ENCODE measurements around the gene MYCT1. TPM values are rescaled to one million over a fixed set of nuclear protein-coding genes. Genes with fewer than 3 reads are reported as not detected.

The MYCT1 gene
- total RNA-seq: under 0.01 and 3.6 TPM in 2 replicates

DNA sequence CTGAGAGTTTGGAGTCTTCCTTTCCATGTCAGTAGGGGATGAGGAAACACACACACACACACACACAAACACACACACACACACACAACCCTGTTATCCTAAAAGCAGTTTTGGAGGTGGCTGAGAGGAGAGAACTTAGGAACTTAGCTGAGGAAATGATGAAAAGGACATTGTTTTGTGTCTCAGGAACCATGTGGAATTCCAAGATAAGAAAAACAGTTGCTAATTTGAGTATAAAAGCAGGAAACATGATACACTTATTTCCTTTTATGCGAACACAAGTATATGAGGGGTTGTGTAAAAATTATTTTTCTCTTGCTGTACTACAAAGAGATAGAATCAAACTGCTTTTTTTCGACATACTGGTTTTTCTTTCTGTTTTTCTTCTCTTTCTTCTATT lies at the start of gene MYCT1:
Gene MYCT1, plus strand, starts transcription at position 264 of the 400 bp plus-strand sequence. Its CDS starts 6 bp downstream, at position 270.

GRCh38 chr6:152750694-152751093 lies 53.0 kb downstream of the MYCT1 start, which contains the start of gene VIP:
Gene VIP, plus strand, starts transcription at chr6:152750797. Its CDS starts 1,381 bp downstream, at chr6:152752178.

Other genes with a start within 250 kb of the MYCT1 start
- gene SYNE1, start 60.5 kb upstream of the MYCT1 start, total RNA-seq: 153 and 183 TPM in 2 replicates
- gene VIP, start 52.9 kb downstream of the MYCT1 start, total RNA-seq: 0.22 TPM in 1 of 2 replicates, not detected in the other